ENCODE measurements around the gene KIAA1328.
"Not testable (repeated sequence)": the region's sequence is repeated elsewhere in the genome, so short reads cannot be mapped to it uniquely, and the experiment has no call there.

The KIAA1328 gene

GRCh38 chr18:36862182-36862581 is 33.3 kb downstream of the KIAA1328 start:
- DNase-seq = no peak
- in situ Hi-C loops (cut with HindIII; ENCODE audit: low pct_ligation_motif_present, low pct_unique_long_range_greater_than_20kb, low sequenced_read_pairs) = no loop called here

- DNase-seq = no peak
- in situ Hi-C loops (cut with HindIII; ENCODE audit: low pct_ligation_motif_present, low pct_unique_long_range_greater_than_20kb, low sequenced_read_pairs) = no loop called here
These were observed 38.1 kb downstream of the KIAA1328 start for GRCh38 chr18:36867056-36867455.

GRCh38 chr18:36871801-36872200 is 42.9 kb downstream of the KIAA1328 start:
- in situ Hi-C loops (cut with HindIII; ENCODE audit: low pct_ligation_motif_present, low pct_unique_long_range_greater_than_20kb, low sequenced_read_pairs) = no loop called here
- DNase-seq = no peak

GRCh38 chr18:36872329-36872728 is 43.4 kb downstream of the KIAA1328 start:
- in situ Hi-C loops (cut with HindIII; ENCODE audit: low pct_ligation_motif_present, low pct_unique_long_range_greater_than_20kb, low sequenced_read_pairs) = no loop called here
- no peak for DNase-seq

GRCh38 chr18:36873826-36874225 is 44.9 kb downstream of the KIAA1328 start:
- DNase-seq; in situ Hi-C loops (cut with HindIII; ENCODE audit: low pct_ligation_motif_present, low pct_unique_long_range_greater_than_20kb, low sequenced_read_pairs): not testable (repeated sequence)

- DNase-seq; in situ Hi-C loops (cut with HindIII; ENCODE audit: low pct_ligation_motif_present, low pct_unique_long_range_greater_than_20kb, low sequenced_read_pairs): not testable (repeated sequence)
These were observed 50.9 kb downstream of the KIAA1328 start for GRCh38 chr18:36879796-36880195.

- in situ Hi-C loops (cut with HindIII; ENCODE audit: low pct_ligation_motif_present, low pct_unique_long_range_greater_than_20kb, low sequenced_read_pairs) = no loop called here
- DNase-seq = no peak
These were observed 57.1 kb downstream of the KIAA1328 start for GRCh38 chr18:36885981-36886380.

- no peak for DNase-seq
- in situ Hi-C loops (cut with HindIII; ENCODE audit: low pct_ligation_motif_present, low pct_unique_long_range_greater_than_20kb, low sequenced_read_pairs) = no loop called here
These were observed 58.2 kb downstream of the KIAA1328 start for GRCh38 chr18:36887114-36887513.

GRCh38 chr18:36887864-36888263 is 58.9 kb downstream of the KIAA1328 start:
- DNase-seq = no peak
- in situ Hi-C loops (cut with HindIII; ENCODE audit: low pct_ligation_motif_present, low pct_unique_long_range_greater_than_20kb, low sequenced_read_pairs) = no loop called here

GRCh38 chr18:36888778-36889177 is 59.9 kb downstream of the KIAA1328 start:
- in situ Hi-C loops (cut with HindIII; ENCODE audit: low pct_ligation_motif_present, low pct_unique_long_range_greater_than_20kb, low sequenced_read_pairs) = no loop called here
- DNase-seq = no peak

GRCh38 chr18:36889321-36889720 is 60.4 kb downstream of the KIAA1328 start:
- in situ Hi-C loops (cut with HindIII; ENCODE audit: low pct_ligation_motif_present, low pct_unique_long_range_greater_than_20kb, low sequenced_read_pairs) = no loop called here
- DNase-seq = no peak

GRCh38 chr18:36889742-36890141 is 60.8 kb downstream of the KIAA1328 start:
- in situ Hi-C loops (cut with HindIII; ENCODE audit: low pct_ligation_motif_present, low pct_unique_long_range_greater_than_20kb, low sequenced_read_pairs) = no loop called here
- no peak for DNase-seq

GRCh38 chr18:36890598-36890997 is 61.7 kb downstream of the KIAA1328 start:
- DNase-seq = no peak
- in situ Hi-C loops (cut with HindIII; ENCODE audit: low pct_ligation_motif_present, low pct_unique_long_range_greater_than_20kb, low sequenced_read_pairs) = no loop called here

- DNase-seq = no peak
- in situ Hi-C loops (cut with HindIII; ENCODE audit: low pct_ligation_motif_present, low pct_unique_long_range_greater_than_20kb, low sequenced_read_pairs) = no loop called here
These were observed 64.3 kb downstream of the KIAA1328 start for GRCh38 chr18:36893227-36893626.

GRCh38 chr18:36895606-36896005 is 66.7 kb downstream of the KIAA1328 start:
- DNase-seq = no peak
- in situ Hi-C loops (cut with HindIII; ENCODE audit: low pct_ligation_motif_present, low pct_unique_long_range_greater_than_20kb, low sequenced_read_pairs) = no loop called here

GRCh38 chr18:36897253-36897652 is 68.3 kb downstream of the KIAA1328 start:
- no peak for DNase-seq
- in situ Hi-C loops (cut with HindIII; ENCODE audit: low pct_ligation_motif_present, low pct_unique_long_range_greater_than_20kb, low sequenced_read_pairs) = no loop called here

- peak; percentile 51 for DNase-seq
These were observed 70.4 kb downstream of the KIAA1328 start for GRCh38 chr18:36899289-36899688.

GRCh38 chr18:36900466-36900865 is 71.5 kb downstream of the KIAA1328 start:
- no peak for DNase-seq
- in situ Hi-C loops (cut with HindIII; ENCODE audit: low pct_ligation_motif_present, low pct_unique_long_range_greater_than_20kb, low sequenced_read_pairs) = no loop called here

More at GRCh38 chr18:36899289-36899688, 70.4 kb downstream of the KIAA1328 start:
- in situ Hi-C loops (cut with HindIII; ENCODE audit: low pct_ligation_motif_present, low pct_unique_long_range_greater_than_20kb, low sequenced_read_pairs) = no loop called here

- DNase-seq = no peak
- in situ Hi-C loops (cut with HindIII; ENCODE audit: low pct_ligation_motif_present, low pct_unique_long_range_greater_than_20kb, low sequenced_read_pairs) = no loop called here
These were observed 72.4 kb downstream of the KIAA1328 start for GRCh38 chr18:36901277-36901701.

- DNase-seq = no peak
- in situ Hi-C loops (cut with HindIII; ENCODE audit: low pct_ligation_motif_present, low pct_unique_long_range_greater_than_20kb, low sequenced_read_pairs) = no loop called here
These were observed 74.4 kb downstream of the KIAA1328 start for GRCh38 chr18:36903215-36903928.
